ENCODE results near the gene LOXHD1. TPM values are rescaled to one million over a fixed set of nuclear protein-coding genes. Genes with fewer than 3 reads are reported as not detected.

The LOXHD1 gene
- total RNA-seq, 2 donors from 2014 or later: 0.11 TPM; not detected in 1

- Histone ChIP-seq H3K27me3 (no peaks in the 10 kb centered on the region), H3K4me1 (no peaks in the 10 kb centered on the region), H3K9me3 (no peaks in the 10 kb centered on the region), H3K36me3 (no peaks in the 10 kb centered on the region), H3K4me3 (no peak overlapping the region), H3K27ac (no peak overlapping the region)
- no peak for DNase-seq (ENCODE audit: low spot score)
- TF ChIP-seq, protein P1, sequence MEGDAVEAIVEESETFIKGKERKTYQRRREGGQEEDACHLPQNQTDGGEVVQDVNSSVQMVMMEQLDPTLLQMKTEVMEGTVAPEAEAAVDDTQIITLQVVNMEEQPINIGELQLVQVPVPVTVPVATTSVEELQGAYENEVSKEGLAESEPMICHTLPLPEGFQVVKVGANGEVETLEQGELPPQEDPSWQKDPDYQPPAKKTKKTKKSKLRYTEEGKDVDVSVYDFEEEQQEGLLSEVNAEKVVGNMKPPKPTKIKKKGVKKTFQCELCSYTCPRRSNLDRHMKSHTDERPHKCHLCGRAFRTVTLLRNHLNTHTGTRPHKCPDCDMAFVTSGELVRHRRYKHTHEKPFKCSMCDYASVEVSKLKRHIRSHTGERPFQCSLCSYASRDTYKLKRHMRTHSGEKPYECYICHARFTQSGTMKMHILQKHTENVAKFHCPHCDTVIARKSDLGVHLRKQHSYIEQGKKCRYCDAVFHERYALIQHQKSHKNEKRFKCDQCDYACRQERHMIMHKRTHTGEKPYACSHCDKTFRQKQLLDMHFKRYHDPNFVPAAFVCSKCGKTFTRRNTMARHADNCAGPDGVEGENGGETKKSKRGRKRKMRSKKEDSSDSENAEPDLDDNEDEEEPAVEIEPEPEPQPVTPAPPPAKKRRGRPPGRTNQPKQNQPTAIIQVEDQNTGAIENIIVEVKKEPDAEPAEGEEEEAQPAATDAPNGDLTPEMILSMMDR (IDR thresholded peaks at IDR 0.05): no peak
Observed at GRCh38 chr18:46559296-46559695, 97.7 kb downstream of the LOXHD1 start.

- no peaks in the 10 kb centered on the region for H3K4me1 ChIP-seq
- TF ChIP-seq, protein P1 (IDR thresholded peaks at IDR 0.05): no peak
- H3K9me3 ChIP-seq: no peaks in the 10 kb centered on the region
- H3K27me3 ChIP-seq: no peaks in the 10 kb centered on the region
- H3K27ac ChIP-seq: no peak overlapping the region
- no peaks in the 10 kb centered on the region for H3K36me3 ChIP-seq
- no peak overlapping the region for H3K4me3 ChIP-seq
- DNase-seq (ENCODE audit: low spot score): no peak
Observed at GRCh38 chr18:46556590-46557206, 100.3 kb downstream of the LOXHD1 start.

- TF ChIP-seq, protein P1 (IDR thresholded peaks at IDR 0.05): peak; percentile 19 to 71
- Histone ChIP-seq H3K27me3 (no peaks in the 10 kb centered on the region), H3K9me3 (no peaks in the 10 kb centered on the region), H3K36me3 (no peaks in the 10 kb centered on the region), H3K27ac (no peak overlapping the region), H3K4me3 (no peak overlapping the region), H3K4me1 (no peaks in the 10 kb centered on the region)
- DNase-seq (ENCODE audit: low spot score): no peak
Observed at GRCh38 chr18:46555724-46556123, 101.3 kb downstream of the LOXHD1 start.

DNA sequence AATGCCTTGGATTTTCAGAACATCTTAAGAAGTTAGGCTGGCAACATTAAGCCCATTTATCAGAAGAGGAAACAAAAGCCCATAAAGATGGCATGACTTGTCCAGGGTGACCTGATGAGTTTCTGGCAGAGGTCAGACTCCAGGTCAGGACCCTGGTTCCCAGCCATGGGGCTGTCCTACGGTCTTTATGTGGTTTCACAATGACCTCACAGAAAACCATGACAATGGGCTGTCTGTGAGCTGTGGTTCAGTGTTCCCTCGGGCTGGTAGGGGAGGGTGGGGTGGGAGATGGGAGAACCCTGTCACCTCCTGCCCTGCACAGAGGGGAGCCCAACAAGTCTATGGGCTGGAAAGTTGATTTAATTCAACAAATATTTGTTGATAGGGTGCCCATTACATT lies 101.8 kb downstream of the LOXHD1 start:
- Histone ChIP-seq H3K4me3 (no peak overlapping the region), H3K27me3 (no peaks in the 10 kb centered on the region), H3K36me3 (no peaks in the 10 kb centered on the region), H3K4me1 (no peaks in the 10 kb centered on the region), H3K9me3 (no peaks in the 10 kb centered on the region), H3K27ac (no peak overlapping the region)
- no peak for DNase-seq (ENCODE audit: low spot score)
- TF ChIP-seq, protein P1 (IDR thresholded peaks at IDR 0.05): no peak

GRCh38 chr18:46554406-46555080 lies 102.5 kb downstream of the LOXHD1 start:
- Histone ChIP-seq H3K9me3 (no peaks in the 10 kb centered on the region), H3K27ac (no peak overlapping the region), H3K27me3 (no peaks in the 10 kb centered on the region), H3K4me3 (no peak overlapping the region), H3K4me1 (no peaks in the 10 kb centered on the region), H3K36me3 (no peaks in the 10 kb centered on the region)
- TF ChIP-seq, protein P1 (IDR thresholded peaks at IDR 0.05): no peak
- DNase-seq (ENCODE audit: low spot score): no peak
